ENCODE measurements around the gene SPNS3. TPM values are rescaled to one million over a fixed set of nuclear protein-coding genes. Genes with fewer than 3 reads are reported as not detected.

Gene SPNS3
- total RNA-seq, 1 experiment from 2014 or later = 15.9 TPM

GRCh38 chr17:4520060-4520893 is 86.5 kb downstream of the SPNS3 start:
- Histone ChIP-seq H3K9me2 (ENCODE audit: insufficient read depth) (no peaks in the 10 kb centered on the region), H2AFZ (no peak overlapping the region), H3K4me3 (no peak overlapping the region), H3K36me3 (ENCODE audit: low read depth) (peaks cover 17% of the 10 kb centered on the region; the same call in 1 of the 2 replicates), H3F3A (ENCODE audit: insufficient read depth, low read depth) (peaks cover 57% of the 10 kb centered on the region), H3K9me3 (ENCODE audit: insufficient read depth, low read depth) (no peaks in the 10 kb centered on the region), H3K4me1 (replicated peaks; ENCODE audit: insufficient read depth) (peaks cover 61% of the 10 kb centered on the region), H3K79me2 (ENCODE audit: low read depth) (peaks cover 76% of the 10 kb centered on the region), H4K20me1 (ENCODE audit: insufficient read depth) (no peaks in the 10 kb centered on the region), H3K27ac (peak overlapping the region; percentile 87), H3K27me3 (ENCODE audit: insufficient read depth, low read depth) (no peaks in the 10 kb centered on the region), H3K4me2 (peak overlapping the region; percentile 52)
- TF ChIP-seq CTCF (conservative IDR thresholded peaks at IDR 0.05) = no peak
- TF ChIP-seq EZH2 (IDR thresholded peaks at IDR 0.05; ENCODE audit: low read depth) = no peak
- POLR2A ChIA-PET (ENCODE audit: unreplicated experiment) = interaction anchor here (0.6 to 0.7 kb wide), 2 partner anchors 37 to 43 kb away, joined by 5 to 7 read pairs; no protein-coding TSS in a partner anchor
- no peak for DNase-seq
- intact Hi-C loops (cut with micrococcal nuclease; ENCODE audit: unreplicated experiment) = no loop called here
- no TSS peak for BruUV-seq (replicated peaks)
- CTCF ChIA-PET = interaction anchor here (0.6 to 1.3 kb wide), 2 partner anchors 37 to 46 kb away, joined by 3 to 5 read pairs; no protein-coding TSS in a partner anchor

DNA sequence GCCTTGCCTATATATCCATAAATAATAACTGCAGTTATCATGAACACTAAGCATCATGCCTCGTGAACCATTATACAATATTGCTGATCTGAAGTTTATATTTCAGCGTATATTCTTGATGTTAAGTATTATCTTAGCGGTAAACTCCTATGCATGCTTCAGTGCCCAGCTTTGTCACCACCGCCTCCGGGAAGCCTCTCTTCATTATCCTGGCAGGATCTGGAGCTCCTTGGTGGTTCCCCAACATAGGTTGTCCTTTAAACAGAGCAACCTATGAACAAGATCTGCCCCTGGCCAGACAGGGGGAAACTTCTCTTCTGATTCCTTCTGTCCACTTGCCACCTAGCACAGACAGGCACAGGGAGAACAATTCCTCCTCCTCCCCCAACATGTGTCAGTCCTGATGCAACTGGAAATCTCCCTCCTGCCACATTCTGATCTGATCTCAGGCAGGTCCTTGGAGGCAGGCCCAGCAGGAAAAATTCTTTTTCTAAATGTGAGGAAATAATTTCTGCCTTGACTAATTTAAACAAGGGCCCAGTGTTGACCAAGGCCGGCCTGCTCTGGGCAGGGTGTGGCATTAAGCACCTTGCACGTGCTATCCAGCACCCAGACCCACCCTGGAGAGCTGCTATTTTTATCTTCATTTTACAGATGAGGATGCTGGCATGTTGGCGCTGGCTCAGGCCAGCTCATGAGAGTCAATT is 87.3 kb downstream of the SPNS3 start:
- no peaks in the 10 kb centered on the region for H3K9me2 ChIP-seq (ENCODE audit: insufficient read depth)
- H3K79me2 ChIP-seq (ENCODE audit: low read depth) = peaks cover 76% of the 10 kb centered on the region
- peaks cover 54% of the 10 kb centered on the region for H3K4me1 ChIP-seq (replicated peaks; ENCODE audit: insufficient read depth)
- no peaks in the 10 kb centered on the region for H4K20me1 ChIP-seq (ENCODE audit: insufficient read depth)
- intact Hi-C loops (cut with micrococcal nuclease; ENCODE audit: unreplicated experiment) = loop anchor here (1.0 kb wide), 3 partner anchors 8 to 45 kb away; no protein-coding TSS in a partner anchor
- no peaks in the 10 kb centered on the region for H3K27me3 ChIP-seq (ENCODE audit: insufficient read depth, low read depth)
- H3K9me3 ChIP-seq (ENCODE audit: insufficient read depth, low read depth) = no peaks in the 10 kb centered on the region
- no peak overlapping the region for H3K4me3 ChIP-seq
- H3K36me3 ChIP-seq (ENCODE audit: low read depth) = peaks cover 23% of the 10 kb centered on the region; the same call in 1 of the 2 replicates
- peak; percentile 89 to 93 for DNase-seq
- H3K4me2 ChIP-seq = peak overlapping the region; percentile 52
- H2AFZ ChIP-seq = no peak overlapping the region
- TF ChIP-seq EZH2 (IDR thresholded peaks at IDR 0.05; ENCODE audit: low read depth) (no peak), CTCF (conservative IDR thresholded peaks at IDR 0.05) (no peak)
- H3K27ac ChIP-seq = peak overlapping the region; percentile 87
- ChIA-PET CTCF (interaction anchor here (0.5 to 0.6 kb wide), 4 partner anchors 22 to 216 kb away, joined by 3 to 6 read pairs (median 4); no protein-coding TSS in a partner anchor), POLR2A (ENCODE audit: unreplicated experiment) (interaction anchor here (0.6 to 0.7 kb wide), 5 partner anchors 77 to 1927 kb away, joined by 3 to 6 read pairs (median 3); partner anchors contain the start of gene PAFAH1B1)
- no TSS peak for BruUV-seq (replicated peaks)
- H3F3A ChIP-seq (ENCODE audit: insufficient read depth, low read depth) = peaks cover 58% of the 10 kb centered on the region

DNA sequence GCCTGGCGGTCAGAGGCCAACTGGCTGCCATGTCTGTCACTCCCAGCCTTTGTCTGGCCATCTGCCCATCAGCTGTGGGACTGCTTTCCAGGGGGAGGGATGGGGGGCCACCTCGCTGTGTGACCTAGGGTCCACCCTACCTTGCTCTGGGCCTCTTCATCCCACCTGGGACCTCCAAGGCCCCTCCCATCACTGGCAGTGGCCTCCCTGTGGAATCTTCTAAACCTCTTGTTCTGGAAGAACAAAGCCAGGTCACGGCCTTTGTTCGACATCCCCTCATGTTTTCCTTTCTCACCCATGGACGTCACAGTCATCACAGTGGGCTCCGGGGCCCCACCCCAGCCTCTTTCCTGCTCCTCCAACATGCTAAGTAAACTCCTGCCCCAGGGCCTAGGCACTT is 88.9 kb downstream of the SPNS3 start:
- H3K4me3 ChIP-seq = no peak overlapping the region
- H3K27ac ChIP-seq = no peak overlapping the region
- DNase-seq = no peak
- no peak for TF ChIP-seq CTCF (conservative IDR thresholded peaks at IDR 0.05)
- no peak for TF ChIP-seq EZH2 (IDR thresholded peaks at IDR 0.05; ENCODE audit: low read depth)
- H3K4me1 ChIP-seq (replicated peaks; ENCODE audit: insufficient read depth) = peaks cover 40% of the 10 kb centered on the region
- H3K36me3 ChIP-seq (ENCODE audit: low read depth) = peaks cover 23% of the 10 kb centered on the region; the same call in 1 of the 2 replicates
- peaks cover 74% of the 10 kb centered on the region for H3F3A ChIP-seq (ENCODE audit: insufficient read depth, low read depth)
- ChIA-PET POLR2A (ENCODE audit: unreplicated experiment) (interaction anchor here (0.8 kb wide), 1 partner anchor 208 kb away, joined by 5 read pairs; no protein-coding TSS in a partner anchor), CTCF (no interaction called here)
- no peak overlapping the region for H3K4me2 ChIP-seq
- BruUV-seq (replicated peaks) = no TSS peak
- H4K20me1 ChIP-seq (ENCODE audit: insufficient read depth) = no peaks in the 10 kb centered on the region
- H3K9me3 ChIP-seq (ENCODE audit: insufficient read depth, low read depth) = no peaks in the 10 kb centered on the region
- intact Hi-C loops (cut with micrococcal nuclease; ENCODE audit: unreplicated experiment) = no loop called here
- H2AFZ ChIP-seq = no peak overlapping the region
- no peaks in the 10 kb centered on the region for H3K9me2 ChIP-seq (ENCODE audit: insufficient read depth)
- H3K79me2 ChIP-seq (ENCODE audit: low read depth) = peaks cover 61% of the 10 kb centered on the region
- H3K27me3 ChIP-seq (ENCODE audit: insufficient read depth, low read depth) = no peaks in the 10 kb centered on the region
